GF-D8 (cell line): Measurements from ENCODE around the gene BNC2.

ENCODE experiments used
- DNase-seq: peaks from one replicate; lab custom pipeline; 2025; lab: John Stamatoyannopoulos, UW

Gene BNC2

DNA sequence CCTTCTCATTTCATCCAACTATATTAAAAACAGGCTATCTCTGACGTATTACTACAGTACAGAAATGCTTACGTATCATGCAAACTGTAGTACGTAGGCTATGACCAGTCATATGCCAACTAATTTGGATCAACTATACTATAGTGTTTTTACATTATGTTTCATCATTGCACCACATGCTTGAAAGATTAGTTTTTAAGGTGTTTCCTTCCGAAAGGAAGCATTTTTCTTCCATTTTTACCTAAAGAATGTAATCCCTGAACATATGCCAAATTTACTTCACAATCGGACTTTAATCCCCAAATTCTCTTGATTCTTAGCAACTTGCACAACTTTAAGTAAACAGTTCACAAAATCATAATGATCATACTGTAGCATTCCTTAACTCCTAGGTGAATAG lies 153.9 kb downstream of the BNC2 start:
- no peak for DNase-seq

DNA sequence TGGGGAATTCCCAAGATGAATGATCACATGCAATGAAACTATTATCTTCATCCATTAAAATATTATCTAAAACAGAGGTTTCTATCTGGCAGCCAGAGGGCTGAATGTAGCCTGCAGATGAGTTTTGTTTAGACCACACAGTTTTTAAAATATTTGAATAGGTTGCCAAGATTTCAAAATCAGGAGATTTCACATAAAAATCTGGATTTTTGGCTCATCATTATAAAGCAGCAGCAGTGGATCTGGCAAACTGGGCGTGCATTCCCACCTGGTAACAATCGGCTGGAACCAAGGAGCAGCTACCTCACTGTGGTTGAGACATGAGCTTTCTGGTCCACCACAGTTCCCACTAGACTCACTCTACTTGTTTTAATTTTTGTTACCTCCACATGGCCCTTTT lies 155.1 kb downstream of the BNC2 start:
- no peak for DNase-seq

DNA sequence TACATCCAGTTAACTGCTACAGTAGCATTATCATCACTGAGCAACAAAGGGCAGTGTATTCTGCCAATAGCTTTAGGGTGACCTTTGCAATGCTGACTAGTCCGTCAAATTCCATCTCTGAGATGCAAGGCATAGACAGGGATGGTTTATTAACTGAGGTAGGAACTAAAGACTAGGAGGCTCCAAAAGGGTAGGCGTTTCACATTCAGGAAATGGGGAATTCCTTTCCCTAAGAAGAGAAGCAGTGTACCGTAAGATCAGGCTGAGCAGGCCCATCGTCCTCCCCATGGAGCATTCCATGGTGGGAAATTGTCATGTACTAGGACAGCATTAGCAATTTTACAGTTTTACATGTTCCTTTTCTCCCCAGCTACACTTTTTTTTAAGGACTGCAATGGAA lies 157.7 kb downstream of the BNC2 start:
- no peak for DNase-seq

DNA sequence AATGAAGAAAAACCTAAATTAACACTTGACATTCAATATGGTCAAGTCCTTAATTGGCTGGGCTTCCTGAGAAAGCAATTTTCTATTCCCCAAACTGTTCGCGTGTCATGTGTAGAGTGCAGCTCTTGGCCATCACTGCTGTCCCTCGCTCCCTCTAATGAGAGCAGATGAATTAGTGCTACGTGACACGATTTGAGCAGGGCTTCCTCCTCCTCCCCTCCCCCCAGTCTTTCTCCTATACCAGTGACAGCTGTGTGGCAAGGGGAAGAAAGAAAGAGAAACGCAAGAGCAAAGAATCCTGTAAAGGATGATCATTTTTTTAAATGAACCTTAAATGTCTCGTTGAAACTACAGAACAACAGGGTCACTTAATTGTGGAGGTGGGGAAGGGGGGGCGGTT lies 159.6 kb downstream of the BNC2 start:
- no peak for DNase-seq

DNA sequence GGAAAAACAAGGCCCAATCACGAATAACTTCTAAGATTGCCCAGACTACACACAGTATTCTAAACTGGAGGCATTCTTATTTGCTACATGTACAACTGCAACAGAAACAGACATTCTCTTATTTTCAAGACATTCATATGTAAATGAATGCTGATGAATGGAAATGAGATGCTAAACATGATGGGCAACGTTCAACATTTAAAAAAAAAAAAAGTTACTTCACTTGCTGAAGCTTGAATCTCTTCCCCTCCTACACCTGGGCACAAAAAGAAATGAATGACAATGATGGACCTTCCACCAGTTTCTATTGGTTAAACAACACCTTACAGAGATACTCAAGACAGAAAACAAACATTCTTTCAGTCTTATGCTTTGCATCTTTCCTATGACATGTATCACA lies 160.5 kb downstream of the BNC2 start:
- no peak for DNase-seq

DNA sequence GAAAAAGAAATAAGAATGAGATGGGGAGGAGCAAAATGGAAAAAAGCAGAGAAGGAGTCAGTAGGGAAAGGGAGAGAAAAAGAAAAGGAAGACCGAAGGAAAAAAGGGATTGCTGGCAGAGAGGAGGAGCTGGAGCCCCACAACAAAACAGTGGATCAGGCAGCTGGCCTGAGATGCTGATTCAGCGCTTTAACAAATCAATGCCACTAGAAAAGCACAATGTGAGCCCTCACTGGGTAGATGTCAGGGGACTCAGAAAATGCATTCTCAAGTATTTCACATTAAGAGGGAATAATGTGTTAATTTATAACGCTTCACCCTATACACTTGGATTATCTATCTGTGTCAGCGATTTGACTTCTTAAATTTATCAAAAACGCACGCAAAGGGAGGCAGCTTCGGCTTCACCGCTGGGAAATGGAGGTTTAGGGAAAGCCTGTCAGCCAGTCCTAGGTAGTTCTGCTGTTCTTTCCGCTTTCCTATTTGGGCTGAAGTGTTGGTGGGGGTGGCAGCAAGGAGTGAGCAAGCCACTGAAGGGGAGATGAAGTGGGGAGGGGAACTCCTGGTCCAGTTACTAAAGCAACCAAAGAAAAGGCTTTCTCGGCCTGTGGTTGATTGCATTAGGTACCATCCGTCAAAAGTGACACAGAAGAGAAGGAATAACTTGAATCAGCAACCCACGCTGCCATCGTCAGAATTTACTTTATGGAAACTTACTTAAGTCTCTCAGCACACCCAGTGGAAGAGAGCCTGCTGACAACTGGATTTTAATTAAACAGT lies 161.6 kb downstream of the BNC2 start:
- no peak for DNase-seq

DNA sequence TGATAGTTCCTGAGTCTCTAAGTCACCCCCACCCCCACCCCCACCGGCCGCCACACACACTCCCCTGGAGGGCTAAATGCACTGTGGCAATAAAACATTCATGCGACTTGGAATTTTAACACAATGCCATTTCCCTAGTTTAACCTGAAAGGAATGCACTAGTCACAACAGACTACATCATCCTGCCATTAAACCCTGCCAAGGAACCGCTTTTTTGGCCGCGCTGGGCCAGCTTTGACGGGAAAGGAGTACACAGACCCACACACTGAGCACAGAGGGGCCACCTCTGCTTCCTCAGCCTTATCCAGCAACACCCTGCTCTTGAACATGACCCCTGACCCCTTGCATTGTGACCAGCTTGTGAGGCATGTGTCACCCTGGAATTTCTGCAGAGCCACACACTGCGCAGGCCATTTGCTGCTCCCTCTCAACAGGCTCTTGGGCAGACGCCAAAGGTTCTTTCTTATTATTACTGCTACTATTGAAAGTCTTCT lies 165.3 kb downstream of the BNC2 start:
- no peak for DNase-seq

DNA sequence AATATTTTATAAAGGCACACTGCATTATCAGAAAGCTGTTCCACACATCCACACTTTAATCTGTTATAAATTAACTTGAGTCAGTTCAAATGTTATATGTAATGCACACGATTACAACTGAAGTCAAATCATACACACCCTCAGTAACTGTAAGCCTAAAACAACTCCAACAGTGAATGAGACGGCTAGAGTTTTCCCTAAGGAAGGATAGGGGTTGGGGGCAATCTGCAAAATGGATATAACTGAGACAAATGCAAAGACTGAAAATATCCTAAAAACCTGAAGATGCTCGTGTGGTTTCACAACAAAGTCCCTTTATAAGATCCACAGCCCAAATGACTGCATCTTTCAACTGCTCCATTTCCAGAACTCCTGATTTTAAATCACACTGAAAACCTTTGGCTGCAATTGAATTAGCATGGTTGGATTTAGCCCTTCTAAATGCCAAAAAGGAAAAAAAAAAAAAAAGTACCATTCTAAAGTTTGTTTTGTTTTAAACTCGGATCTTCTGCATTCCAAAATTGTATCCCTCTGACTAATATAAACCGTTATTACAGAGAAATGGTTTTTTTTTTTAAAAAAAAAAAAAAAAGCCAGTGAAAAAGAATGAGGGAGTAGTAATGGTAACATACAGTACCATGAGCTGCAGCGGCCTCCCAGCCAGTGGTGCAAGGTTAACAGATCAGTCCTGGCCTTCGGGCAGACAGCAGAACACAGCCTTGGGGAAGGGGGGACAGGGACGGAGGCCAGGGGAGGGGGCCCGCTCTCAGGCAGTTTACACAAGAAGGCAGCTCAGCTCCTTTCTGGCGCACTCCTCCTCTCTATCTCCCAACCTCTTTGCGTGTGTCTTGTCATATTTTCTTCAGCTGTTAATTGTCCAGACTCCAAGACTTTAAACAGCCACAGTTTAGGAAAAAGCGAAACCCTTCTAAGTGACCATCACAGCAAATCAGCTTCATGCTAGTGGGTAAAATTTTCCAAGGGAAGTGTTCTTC lies 166.1 kb downstream of the BNC2 start:
- DNase-seq = no peak

DNA sequence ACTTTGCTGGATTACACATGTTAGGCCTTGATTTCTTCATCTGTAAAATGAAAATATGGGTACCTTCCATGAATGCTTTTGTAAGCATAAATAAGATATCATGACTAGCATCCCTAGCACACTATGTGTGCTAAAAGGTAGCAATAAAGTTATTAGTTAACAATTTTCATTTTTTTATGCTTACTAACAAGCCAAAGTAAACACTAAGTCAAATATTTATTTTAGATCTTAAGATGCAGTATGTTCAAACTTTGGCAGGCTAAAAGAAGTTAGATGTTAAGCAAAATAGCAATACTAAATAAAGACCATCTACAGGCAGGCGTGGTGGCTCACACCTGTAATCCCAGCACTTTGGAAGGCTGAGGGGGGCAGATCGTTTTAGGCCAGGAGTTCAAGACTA lies 169.1 kb downstream of the BNC2 start:
- DNase-seq = no peak

DNA sequence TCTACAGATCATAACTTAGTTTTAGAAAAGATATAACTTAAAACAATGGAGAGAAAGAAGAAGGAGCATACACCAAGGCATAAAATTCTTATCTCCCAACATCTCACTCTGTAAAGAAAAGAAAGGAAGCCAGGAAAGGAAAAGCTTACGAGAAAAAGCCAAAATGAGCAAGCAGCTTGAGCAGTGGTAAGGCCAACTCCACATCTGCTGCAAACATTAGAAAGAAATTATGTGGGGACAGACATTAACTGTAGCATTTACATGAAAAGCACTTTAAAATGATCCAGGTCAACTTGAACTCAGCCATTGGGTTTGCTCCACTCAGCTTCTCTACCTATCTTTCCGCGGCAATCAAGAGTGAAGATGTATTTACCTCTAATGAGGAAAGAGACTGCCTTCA lies 176.9 kb downstream of the BNC2 start:
- DNase-seq = no peak

DNA sequence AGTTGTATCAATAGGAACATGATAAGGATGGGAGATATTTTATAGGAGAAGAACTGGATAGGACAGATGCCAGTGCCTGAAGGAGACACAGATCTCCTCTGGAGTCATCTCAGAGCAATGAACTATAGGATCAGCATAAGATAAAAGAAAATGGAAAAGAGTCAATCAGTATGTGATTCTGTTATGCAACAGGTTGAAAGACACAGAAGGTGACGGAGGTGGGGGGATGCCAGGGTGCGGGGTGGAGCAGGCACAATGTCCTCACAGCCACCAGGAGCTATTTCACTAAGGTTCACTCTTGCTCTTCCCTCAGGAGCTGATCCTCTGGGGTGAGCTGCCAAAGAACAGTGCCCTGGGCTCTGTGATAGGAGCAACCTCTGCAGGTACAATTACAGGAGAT lies 179.8 kb downstream of the BNC2 start:
- DNase-seq = no peak

DNA sequence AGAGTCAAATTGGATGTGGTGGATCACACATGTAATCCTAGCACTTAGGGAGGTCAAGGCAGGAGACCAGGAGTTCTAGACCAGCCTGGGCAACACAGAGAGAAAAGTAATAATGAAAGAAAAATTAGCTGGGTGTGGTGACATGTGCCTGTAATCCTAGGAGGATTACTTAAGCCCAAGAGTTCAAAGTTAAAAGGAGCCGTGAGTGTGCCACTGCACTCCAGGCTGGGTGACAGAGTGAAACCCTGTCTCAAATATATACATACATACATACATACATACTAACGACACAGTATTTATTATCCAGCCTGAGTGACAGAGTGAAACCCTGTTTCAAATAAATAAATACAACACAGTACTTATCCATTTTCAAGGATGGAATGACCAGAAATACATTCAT lies 180.3 kb downstream of the BNC2 start:
- DNase-seq = no peak

DNA sequence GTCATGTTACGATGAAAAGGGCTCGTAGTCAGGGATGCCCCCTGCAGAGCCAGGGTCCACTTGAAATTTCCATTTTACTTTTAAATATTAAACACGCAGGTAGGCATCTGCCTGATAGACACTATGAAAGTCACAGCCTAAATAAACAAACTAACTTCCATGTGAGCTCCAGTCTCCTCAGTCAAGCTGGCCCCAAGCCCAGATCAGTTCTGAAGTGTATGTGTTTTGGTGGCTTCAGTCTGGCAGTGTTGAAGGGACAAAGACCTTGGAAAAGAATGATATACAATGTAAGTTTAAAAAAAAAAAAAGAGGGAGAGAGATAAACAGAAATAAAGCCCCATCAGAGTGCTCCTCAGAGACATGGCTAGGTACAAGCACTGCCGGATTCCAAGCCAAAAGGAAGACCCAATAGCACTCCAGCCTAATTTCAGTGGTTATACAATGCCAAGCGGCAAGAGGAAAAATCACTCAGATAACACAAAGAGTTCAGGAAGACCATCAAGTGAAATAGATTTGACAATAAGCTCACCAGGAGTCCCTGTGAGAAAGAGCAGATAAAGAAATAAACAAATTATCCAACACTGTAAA lies 181.0 kb downstream of the BNC2 start:
- DNase-seq = no peak

DNA sequence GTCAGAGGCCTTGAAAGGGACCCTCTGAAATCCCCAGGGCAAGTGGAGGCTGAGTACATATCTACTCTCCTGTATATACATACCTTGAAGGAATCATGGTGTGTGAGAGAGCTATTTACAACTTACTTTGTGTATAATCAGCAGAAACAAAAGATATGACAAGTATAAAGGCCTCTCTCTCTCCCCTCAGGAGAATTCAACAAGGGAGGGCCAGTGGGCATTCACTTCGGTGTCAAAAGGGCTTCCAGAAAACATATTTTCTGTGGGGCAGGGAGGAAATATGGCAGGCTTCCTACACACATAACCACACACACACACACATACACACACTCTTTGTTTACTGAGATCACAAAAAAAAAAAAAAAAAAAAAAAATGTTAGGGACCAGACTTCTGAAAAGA lies 181.7 kb downstream of the BNC2 start:
- DNase-seq = no peak

DNA sequence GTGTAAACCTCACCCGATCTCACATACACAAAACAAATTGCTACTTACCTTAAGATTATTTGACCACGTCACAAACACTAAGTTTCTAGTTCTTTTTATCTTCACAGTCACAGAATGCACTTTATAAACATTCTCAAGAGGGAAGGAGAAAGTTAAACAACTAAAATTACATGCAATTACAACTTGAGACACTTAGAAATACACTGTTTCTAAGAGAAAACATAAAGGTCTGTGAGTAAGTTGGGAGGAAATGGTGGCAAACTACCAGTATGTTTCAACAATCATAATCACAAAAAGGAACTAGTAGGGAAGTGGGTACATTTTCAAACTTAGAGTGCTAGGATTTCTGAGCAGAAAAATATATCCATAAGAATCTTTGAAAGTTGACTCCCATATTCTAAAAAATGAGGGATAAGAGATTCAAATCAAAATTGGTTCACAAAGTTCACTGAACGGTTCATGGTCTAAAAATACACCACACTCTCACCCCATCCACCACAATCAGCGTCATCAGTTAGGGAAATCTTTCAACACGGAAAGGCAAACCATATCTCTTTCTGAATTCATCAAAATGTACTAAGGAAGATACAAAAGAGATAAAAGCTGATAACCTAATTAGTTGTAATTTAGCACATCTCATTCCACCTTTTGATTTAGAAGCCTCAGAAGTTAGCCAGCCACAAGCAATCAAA lies 182.6 kb downstream of the BNC2 start:
- DNase-seq = no peak

DNA sequence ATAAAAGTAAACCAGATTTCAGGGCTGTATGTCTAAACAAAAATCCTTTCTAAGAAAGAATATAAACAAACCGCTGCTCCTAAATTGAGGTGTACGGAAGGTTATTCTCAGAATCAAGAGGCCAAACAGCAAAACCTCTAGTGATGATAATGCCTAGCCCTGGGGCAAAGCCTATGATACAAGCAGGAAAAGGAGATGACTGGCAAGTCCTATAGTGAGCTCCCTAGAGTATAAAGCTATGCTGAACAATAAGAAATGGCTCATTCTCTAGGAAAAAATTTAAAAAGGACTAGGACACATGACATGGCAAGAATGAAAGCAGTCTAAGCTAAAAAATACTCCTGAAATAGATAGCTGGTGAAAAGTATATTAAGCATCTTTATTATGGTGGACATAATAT lies 187.1 kb downstream of the BNC2 start:
- DNase-seq = no peak

DNA sequence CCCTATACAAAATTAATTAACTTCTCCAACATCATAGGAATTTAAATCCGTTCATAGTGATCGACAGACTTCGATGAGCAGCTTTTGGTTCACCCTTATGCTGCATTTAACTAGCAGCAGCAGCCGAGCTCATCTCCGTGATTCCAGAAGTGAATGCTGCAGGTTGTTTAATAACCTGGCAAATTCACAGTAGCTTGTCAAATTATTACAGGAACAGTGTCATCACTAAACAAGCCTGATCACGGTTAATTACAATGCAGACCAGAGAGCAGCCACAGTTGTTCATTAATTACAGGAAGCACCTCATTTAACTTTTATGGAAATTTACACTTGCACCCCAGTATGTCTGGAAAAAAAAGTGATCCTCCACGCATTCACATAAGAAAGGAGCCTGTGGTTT lies 188.2 kb downstream of the BNC2 start:
- DNase-seq = no peak

DNA sequence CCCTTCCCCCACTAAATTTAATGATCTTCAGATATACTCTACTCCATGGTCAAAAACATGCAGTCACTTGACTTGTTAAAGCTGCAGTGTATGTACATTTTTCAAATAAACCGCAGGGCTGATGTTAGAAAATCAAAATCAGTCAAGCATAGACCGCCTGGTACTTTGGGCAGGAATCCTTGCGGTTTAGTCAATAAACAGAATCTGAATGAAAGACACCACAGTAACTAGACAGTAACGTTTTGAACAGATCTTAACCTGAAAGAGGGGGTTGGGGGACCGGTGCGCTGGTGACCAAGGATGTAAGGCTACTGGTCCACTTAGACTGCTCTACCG lies 188.8 kb downstream of the BNC2 start:
- DNase-seq = no peak

DNA sequence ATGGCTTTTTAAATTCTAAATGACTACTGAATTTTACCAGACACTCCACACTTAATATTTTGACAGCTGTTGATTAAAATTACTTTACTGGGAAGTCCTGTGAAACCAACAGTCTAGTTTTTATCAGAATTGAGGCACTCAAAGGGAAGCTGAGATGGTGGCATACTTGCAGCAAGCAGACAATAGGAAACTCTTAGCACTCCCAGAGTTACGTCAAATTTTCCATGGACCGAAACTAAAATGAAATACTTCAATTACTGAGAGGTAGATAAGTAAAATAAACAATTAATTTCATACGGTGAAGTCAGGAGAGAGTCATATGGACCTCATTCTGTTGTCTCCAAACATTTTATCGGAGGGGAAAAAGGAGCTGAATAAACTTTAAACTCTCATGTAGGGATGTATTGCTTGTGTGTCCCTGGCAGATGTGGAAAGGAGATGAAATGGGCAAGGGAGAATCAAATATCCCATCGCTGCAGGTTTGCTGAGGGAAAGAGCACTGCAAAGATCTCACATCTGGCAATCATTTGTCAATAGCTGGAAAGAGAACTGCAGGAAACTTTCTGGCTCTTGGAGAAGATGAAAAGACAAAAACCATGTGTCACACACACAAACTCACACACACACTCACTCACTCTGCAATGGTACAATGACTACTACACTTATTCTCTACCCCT lies 189.4 kb downstream of the BNC2 start:
- no peak for DNase-seq

DNA sequence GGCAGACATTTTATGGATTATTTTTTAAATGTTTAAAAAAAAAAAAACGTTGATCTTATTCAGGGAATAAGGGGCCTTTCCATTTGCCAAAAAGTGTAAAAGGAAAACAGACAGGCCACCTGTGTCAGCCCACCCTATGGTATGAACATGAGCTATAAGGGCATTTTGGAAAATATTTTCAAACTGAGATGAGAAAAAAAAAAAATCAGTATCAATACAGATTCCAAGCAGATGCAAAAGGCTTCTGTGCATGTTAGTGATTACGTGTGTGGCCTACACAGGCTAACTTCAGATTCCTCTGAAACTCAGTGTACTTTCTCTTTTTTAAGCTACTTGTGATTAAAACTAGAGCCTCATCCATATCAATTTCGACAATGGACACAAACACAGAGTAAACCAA lies 189.9 kb downstream of the BNC2 start:
- DNase-seq = no peak

DNA sequence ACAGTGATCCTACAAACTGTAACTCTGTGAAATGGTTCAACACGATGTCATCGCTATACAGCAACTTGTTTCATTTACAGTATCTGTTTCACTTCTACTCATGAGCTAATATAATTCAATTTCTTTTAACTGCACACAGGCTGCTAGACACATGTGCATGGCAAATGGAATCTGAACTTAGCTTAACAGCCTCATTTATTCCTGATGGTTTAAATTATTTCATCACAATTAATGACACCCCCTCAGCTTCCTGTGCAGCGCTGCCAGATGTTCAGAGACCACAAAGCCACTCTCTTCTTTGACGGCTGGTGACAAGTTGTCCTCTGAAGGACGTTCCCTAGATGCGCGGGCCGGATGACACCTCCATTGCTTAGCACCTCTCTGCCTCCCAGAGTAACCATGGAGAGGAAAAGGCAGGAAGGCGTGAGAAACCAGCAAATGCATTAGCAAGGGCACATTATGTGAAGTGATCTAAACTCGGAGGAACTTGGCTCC lies 191.1 kb downstream of the BNC2 start:
- no peak for DNase-seq
